Dendritic cell treated with granulocyte-macrophage colony-stimulating factor and Interleukin-4, amounts not matched to agents 40 ng/mL and 50 ng/mL, for 4 days (primary cell): ENCODE data around the gene SC5D.

Source experiments
- H3K27ac Mint-ChIP-seq: one replicate; pipeline ENCODE4 v1.8.0; 2022; ENCODE audit warnings: mild to moderate bottlenecking, mixed read lengths
- H3K27me3 Mint-ChIP-seq: one replicate; pipeline ENCODE4 v1.8.0; 2022; ENCODE audit warnings: mild to moderate bottlenecking, mixed read lengths
- H3K36me3 Mint-ChIP-seq: one replicate; pipeline ENCODE4 v1.8.0; 2022; ENCODE audit warnings: low read depth, mixed read lengths
- H3K4me1 Mint-ChIP-seq: one replicate; pipeline ENCODE4 v1.8.0; 2022; ENCODE audit warnings: low read depth, mixed read lengths
- H3K4me3 Mint-ChIP-seq: one replicate; pipeline ENCODE4 v1.8.0; 2022; ENCODE audit warnings: mild to moderate bottlenecking, moderate library complexity, mixed read lengths
- H3K9me3 Mint-ChIP-seq: one replicate; pipeline ENCODE4 v1.8.0; 2022; ENCODE audit warnings: mixed read lengths
- intact Hi-C: fragments of 100-400 bp; cut with micrococcal nuclease; formaldehyde crosslinking; loops from one replicate; pipeline ENCODE4 v1.15.0; 2022

SC5D gene, protein sequence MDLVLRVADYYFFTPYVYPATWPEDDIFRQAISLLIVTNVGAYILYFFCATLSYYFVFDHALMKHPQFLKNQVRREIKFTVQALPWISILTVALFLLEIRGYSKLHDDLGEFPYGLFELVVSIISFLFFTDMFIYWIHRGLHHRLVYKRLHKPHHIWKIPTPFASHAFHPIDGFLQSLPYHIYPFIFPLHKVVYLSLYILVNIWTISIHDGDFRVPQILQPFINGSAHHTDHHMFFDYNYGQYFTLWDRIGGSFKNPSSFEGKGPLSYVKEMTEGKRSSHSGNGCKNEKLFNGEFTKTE

DNA sequence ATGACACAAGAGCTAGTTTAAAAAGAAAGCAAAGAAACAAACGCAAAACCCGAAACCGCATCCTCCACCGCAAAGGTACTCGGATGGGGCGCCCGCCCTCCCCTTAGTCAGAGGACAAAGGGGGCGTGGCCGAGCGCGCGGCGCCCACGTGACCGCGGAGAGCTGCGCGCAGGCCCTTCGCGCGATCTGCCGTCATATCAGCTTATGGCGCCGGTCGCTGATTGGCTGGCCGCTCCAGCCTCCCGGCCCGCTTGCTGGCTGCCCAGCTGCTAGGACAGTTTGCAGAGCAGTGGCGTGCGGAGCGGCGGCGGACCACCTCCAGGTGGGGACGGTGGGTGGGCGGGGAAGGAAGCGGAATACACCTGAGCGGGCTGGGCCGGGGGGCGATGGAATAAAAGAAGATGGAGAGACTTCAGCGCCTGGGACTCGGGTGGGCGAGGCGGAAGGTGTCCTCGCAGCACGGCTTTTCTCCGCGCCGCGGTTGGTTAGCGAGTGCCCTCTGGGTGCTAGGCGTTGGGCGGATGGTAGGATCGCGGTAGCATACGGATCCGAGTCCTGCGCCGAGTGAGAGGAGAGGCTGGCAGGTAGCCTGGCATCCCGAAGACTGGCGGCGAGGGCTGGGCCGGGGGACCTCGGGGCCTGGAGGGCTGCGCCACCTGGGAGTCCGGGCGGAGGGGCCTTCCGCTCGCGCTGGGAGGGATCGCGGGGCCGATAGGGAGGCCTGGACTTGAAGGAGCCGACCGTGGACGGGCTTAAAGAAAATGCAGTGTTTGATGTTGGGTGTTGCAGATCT is at the start of gene SC5D:
TSS of gene SC5D (plus strand) at position 277 of the 793 bp plus-strand sequence. CDS start 10,605 bp downstream, outside the sequence.
- intact Hi-C loops, result no loop called here
- H3K4me3 Mint-ChIP-seq, result peak within 1 kb of the TSS; percentile 90
- no peaks in the 10 kb centered on the region for H3K9me3 Mint-ChIP-seq
- H3K27me3 Mint-ChIP-seq, result no peaks in the 10 kb centered on the region
- peaks cover 35% of the 10 kb centered on the region for H3K4me1 Mint-ChIP-seq
- peaks cover 33% of the 10 kb centered on the region for H3K36me3 Mint-ChIP-seq
- peak within 1 kb of the TSS; percentile 89 for H3K27ac Mint-ChIP-seq

DNA sequence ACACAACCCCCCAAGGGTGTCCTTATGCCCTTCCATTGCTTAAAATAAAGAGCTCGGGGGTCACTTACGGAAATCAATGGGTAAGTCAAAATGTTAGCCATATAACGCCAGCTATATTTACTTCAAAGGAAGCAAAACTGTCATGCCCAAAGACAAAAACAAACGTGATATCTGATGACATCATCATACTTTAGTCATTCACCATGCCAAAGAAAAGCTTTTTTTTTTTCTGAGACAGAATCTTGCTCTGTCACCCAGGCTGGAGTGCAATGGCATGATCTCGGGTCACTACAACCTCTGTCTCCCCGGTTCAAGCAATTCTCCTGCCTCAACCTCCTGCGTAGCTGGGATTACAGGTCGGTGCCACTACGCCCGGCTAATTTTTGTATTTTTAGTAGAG is 47.7 kb upstream of the SC5D start:
- no peak overlapping the region for H3K4me3 Mint-ChIP-seq
- no peaks in the 10 kb centered on the region for H3K4me1 Mint-ChIP-seq
- H3K9me3 Mint-ChIP-seq, result no peaks in the 10 kb centered on the region
- intact Hi-C loops, result no loop called here
- peaks cover 4% of the 10 kb centered on the region for H3K27me3 Mint-ChIP-seq
- H3K27ac Mint-ChIP-seq, result no peak overlapping the region
- H3K36me3 Mint-ChIP-seq, result no peaks in the 10 kb centered on the region

DNA sequence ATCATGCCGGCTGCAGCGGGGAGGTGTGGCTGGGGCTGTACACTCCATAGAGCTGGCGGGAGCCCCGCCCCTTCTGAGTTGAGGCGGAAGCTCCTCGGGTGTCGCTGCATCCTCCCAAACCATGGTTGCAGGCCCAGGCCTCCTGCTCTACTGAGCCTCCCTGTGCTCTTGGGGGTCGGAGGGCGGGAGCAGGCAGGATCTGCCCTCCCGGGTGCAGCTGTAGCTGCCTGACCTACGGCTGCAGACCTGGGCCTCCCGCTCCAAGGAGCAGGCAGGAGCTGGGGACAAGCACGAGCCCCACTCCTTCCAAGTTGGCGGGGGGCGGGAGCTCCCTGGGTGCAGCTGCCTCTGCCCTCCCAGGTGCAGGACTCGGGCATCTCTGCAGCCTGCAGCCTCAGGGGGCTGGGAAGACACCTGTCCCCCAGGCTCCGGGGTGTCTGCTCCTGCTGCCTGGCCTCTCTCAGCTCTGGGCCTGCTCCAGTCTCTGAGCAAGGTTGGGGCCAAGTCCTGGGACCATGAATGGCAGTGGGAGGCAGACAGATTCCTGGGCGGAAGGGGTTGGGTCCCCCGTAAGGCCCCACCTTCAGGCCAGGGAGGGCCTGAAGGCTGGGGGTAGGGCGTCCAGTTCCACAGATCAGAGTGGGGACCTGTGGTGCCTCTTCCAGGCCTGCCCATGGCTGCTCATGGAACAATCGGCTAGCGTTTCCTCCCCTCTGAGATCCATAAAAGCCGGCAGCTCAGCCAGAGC is 46.4 kb upstream of the SC5D start:
- H3K27ac Mint-ChIP-seq, result no peak overlapping the region
- no peaks in the 10 kb centered on the region for H3K36me3 Mint-ChIP-seq
- intact Hi-C loops, result no loop called here
- H3K9me3 Mint-ChIP-seq, result no peaks in the 10 kb centered on the region
- no peak overlapping the region for H3K4me3 Mint-ChIP-seq
- H3K27me3 Mint-ChIP-seq, result peaks cover 10% of the 10 kb centered on the region
- H3K4me1 Mint-ChIP-seq, result no peaks in the 10 kb centered on the region

DNA sequence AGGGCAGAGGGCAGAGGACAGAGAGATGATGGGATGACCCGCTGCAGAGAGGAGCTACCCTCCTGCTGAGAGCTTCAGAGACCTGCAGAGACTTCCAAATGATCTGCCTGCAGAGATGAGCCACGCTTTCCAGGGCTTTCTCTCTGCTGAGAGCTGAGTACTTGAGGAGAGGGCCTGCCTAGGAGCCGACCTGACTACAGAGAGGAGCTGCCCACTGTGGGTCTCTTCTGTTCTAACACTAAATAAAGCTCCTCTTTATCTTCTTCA is 45.9 kb upstream of the SC5D start:
- Mint-ChIP-seq H3K4me3 (no peak overlapping the region), H3K36me3 (no peaks in the 10 kb centered on the region), H3K27me3 (peaks cover 10% of the 10 kb centered on the region), H3K4me1 (no peaks in the 10 kb centered on the region), H3K9me3 (no peaks in the 10 kb centered on the region), H3K27ac (no peak overlapping the region)
- intact Hi-C loops, result no loop called here

DNA sequence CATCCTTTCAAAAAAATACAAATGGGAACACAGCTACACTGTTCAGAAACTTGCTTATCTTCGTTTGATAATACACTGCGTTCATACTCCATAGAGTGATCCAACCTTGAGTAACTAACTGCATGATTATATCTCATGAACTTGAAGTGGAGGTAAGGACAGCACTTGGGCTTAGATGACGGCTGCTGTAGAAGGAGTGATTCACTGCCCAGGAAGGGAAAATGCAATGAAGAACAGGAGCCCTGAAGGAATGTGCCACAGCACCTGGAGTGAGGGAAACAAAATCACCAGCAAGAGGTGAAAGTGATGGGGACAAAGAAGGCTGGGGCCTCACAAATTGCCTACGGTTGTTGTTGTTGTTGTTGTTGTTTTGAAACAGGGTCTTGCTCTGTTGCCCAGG is 44.1 kb upstream of the SC5D start:
- Mint-ChIP-seq H3K27me3 (peaks cover 6% of the 10 kb centered on the region), H3K27ac (no peak overlapping the region), H3K9me3 (peaks cover 9% of the 10 kb centered on the region), H3K4me1 (no peaks in the 10 kb centered on the region), H3K4me3 (no peak overlapping the region), H3K36me3 (no peaks in the 10 kb centered on the region)
- intact Hi-C loops, result no loop called here

DNA sequence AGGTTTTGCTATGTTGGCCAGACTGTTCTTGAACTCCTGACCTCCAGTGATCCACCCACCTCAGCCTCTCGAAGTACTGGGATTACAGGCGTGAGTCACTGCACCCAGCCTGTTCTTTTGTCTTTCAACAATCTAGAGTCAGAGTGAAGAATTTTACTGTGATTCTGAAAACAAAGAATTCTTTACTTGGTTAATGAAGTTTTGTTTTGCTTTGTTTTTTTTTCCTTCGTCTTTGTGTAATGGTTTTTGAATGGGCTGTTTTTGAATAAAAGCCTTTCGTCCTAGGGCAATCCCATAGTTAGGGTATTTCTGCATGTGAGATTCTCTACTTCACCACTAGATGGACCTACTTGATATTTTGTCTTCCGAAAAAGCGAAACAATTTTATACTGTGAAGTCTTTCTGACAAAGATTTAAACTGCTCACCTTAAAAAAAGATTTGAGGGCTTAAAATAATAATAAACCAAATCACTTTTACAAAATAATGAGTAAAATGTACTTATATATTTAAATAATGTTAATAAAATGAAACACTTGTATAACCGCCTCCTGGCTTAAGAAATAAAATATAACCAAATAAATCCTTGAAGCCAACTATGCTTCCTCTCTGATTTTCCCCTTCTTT is 43.4 kb upstream of the SC5D start:
- no peak overlapping the region for H3K4me3 Mint-ChIP-seq
- intact Hi-C loops, result loop anchor here (1.0 kb wide), 1 partner anchor 342 kb away; no protein-coding TSS in a partner anchor
- H3K27me3 Mint-ChIP-seq, result peaks cover 6% of the 10 kb centered on the region
- no peaks in the 10 kb centered on the region for H3K36me3 Mint-ChIP-seq
- no peaks in the 10 kb centered on the region for H3K4me1 Mint-ChIP-seq
- peaks cover 14% of the 10 kb centered on the region for H3K9me3 Mint-ChIP-seq
- no peak overlapping the region for H3K27ac Mint-ChIP-seq

DNA sequence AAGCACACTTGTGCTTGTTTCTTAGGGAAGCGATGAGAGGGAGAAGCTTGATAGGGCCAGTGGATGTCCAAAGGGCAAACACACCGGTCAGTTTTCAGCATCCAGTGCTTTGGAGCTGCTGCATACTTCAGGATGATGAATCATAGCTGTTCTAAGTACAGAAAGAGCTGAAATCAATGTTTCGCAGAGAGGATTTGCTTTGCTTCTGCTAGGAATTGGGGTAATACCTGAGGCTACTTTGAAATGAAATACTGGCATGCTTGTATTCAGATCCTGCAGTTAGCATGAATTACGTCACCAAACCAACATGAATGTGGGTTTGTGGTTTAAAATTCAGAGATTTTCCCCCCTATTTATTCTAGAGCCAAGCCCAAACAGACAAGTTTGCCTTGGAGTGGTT is 41.7 kb upstream of the SC5D start:
- intact Hi-C loops, result no loop called here
- peaks cover 7% of the 10 kb centered on the region for H3K27me3 Mint-ChIP-seq
- no peaks in the 10 kb centered on the region for H3K36me3 Mint-ChIP-seq
- no peaks in the 10 kb centered on the region for H3K4me1 Mint-ChIP-seq
- H3K27ac Mint-ChIP-seq, result no peak overlapping the region
- peaks cover 22% of the 10 kb centered on the region for H3K9me3 Mint-ChIP-seq
- no peak overlapping the region for H3K4me3 Mint-ChIP-seq

DNA sequence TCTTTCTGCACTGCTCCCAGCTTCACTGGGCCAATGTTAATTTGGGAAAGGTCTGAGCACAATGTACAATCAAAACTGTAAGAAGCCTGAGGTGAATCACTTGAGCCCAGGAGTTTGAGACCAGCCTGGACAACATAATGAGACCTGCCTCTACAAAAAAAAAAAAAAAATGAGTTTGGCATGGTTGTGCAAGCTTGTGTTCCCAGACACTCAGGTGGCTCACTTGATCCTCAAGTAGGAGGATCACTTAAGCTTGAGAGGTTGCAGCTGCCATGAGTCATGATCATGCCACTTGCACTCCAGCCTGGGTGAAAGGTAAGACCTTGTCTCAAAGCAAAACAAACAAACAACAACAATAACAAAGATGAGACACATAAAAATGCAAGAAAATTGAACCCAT is 38.6 kb upstream of the SC5D start:
- no peaks in the 10 kb centered on the region for H3K4me1 Mint-ChIP-seq
- H3K27me3 Mint-ChIP-seq, result peaks cover 10% of the 10 kb centered on the region
- intact Hi-C loops, result no loop called here
- no peak overlapping the region for H3K27ac Mint-ChIP-seq
- peaks cover 22% of the 10 kb centered on the region for H3K9me3 Mint-ChIP-seq
- no peaks in the 10 kb centered on the region for H3K36me3 Mint-ChIP-seq
- no peak overlapping the region for H3K4me3 Mint-ChIP-seq

DNA sequence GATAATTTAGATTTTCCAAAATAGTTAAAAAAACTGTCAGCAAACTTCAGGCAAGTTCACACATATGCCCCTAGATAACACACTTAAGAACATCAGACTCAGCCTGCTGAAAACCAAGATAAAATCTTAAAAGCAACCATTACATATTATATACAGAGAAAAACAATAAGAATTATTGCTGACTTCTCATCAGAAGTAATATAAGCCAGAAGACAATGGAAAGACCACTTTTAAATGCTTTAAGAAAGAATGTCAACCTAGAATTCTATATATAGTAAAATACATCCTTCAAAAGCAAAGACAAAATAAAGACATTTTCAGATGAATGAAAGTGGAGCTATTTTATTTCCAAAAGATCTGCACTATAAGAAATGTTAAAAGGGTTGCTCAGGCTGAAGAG is 37.8 kb upstream of the SC5D start:
- Mint-ChIP-seq H3K27ac (no peak overlapping the region), H3K9me3 (peaks cover 22% of the 10 kb centered on the region), H3K4me3 (no peak overlapping the region), H3K36me3 (no peaks in the 10 kb centered on the region), H3K4me1 (no peaks in the 10 kb centered on the region), H3K27me3 (peaks cover 10% of the 10 kb centered on the region)
- intact Hi-C loops, result no loop called here

DNA sequence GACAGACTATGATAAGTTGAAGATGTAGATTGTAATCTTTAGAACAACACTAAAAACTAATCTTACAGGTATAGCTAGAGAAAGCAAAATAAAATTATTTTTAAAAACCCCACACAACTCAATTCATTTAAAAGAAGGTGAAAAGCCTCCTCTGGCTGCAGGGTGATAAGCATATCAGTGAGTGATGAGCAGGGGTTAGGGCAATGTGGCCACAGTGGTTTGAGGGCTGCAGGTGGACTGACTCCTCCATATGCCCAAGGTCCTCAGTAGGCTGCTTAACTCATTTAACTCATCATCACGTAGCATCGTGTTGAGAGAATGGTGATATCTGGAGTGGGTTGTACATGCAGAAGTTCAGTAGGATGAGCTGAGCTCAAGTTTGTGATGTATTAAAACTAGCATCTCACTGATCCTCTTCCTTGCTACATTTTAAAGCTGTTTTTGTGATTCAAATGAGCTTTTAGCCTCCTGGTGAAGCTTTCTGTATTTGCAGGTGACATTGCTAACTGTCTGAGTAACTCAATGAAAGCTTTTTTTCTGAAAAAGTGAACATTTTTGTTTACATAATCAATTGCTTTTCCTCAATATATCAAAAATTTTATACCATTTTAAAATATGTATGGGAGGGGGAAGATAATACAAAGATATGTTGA is 37.0 kb upstream of the SC5D start:
- Mint-ChIP-seq H3K4me3 (no peak overlapping the region), H3K36me3 (no peaks in the 10 kb centered on the region), H3K27ac (no peak overlapping the region), H3K9me3 (peaks cover 22% of the 10 kb centered on the region), H3K27me3 (peaks cover 6% of the 10 kb centered on the region), H3K4me1 (no peaks in the 10 kb centered on the region)
- intact Hi-C loops, result no loop called here

DNA sequence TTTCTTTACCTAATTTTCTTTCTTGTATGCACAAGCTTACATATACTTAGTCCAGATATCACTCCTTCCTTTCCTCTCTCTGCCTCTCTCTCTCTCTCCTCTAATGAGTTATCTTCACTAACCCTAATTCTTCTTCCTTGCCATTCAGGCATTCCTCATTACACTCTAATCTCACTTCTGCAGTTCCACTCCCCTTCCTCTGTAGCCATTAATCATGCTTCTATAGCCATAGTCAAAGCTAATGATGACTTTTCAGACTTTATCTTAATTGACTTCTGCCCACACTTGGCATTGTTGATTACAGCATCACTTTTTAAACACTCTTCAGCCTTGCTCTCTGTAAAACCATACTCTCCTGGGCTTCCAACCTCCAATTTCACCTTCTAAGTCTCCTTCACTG is 35.3 kb upstream of the SC5D start:
- H3K4me1 Mint-ChIP-seq, result no peaks in the 10 kb centered on the region
- intact Hi-C loops, result no loop called here
- peaks cover 22% of the 10 kb centered on the region for H3K9me3 Mint-ChIP-seq
- H3K36me3 Mint-ChIP-seq, result no peaks in the 10 kb centered on the region
- H3K27ac Mint-ChIP-seq, result no peak overlapping the region
- H3K27me3 Mint-ChIP-seq, result peaks cover 6% of the 10 kb centered on the region
- H3K4me3 Mint-ChIP-seq, result no peak overlapping the region

DNA sequence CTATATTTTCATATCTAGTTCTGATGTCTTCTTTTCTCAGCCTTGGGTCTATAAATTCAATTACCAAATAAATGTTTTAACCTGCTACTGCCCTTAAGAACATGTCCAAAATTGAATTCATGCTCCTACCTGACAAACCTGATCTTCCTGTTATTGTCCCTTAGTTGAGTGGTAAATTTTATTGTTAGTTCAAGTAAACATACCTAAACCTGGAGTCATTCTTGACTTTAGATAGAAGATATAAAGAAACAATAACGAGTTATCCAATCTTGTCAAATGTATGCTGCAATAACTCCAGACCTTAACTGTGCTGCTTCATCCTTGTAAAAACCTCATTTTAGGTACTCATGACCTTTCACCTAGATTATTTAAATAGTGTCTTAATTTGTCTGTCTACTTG is 34.6 kb upstream of the SC5D start:
- no peak overlapping the region for H3K4me3 Mint-ChIP-seq
- H3K4me1 Mint-ChIP-seq, result no peaks in the 10 kb centered on the region
- H3K27me3 Mint-ChIP-seq, result peaks cover 7% of the 10 kb centered on the region
- H3K9me3 Mint-ChIP-seq, result peaks cover 23% of the 10 kb centered on the region
- intact Hi-C loops, result no loop called here
- no peaks in the 10 kb centered on the region for H3K36me3 Mint-ChIP-seq
- H3K27ac Mint-ChIP-seq, result no peak overlapping the region

DNA sequence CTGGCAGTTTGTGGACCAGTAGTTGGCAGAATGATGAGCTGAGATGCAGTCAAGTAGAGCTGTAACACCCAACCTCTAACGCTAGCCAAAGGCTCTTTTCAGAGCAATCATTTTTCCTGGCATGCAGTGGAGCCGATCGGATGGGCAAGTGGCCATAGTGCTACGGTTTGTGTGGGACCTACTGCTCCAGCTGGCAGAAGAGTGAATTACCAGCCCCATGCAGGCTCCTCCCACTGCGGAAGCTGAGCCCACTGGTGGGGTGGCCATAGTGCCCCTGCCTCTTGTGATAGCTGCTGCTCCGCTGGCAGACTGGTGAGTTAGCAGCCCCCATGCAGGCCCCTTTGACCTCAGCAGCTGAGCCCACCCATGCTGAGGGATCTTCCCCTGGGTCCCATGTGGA is 27.0 kb upstream of the SC5D start:
- H3K27me3 Mint-ChIP-seq, result peaks cover 26% of the 10 kb centered on the region
- H3K36me3 Mint-ChIP-seq, result no peaks in the 10 kb centered on the region
- H3K4me3 Mint-ChIP-seq, result no peak overlapping the region
- no peaks in the 10 kb centered on the region for H3K4me1 Mint-ChIP-seq
- H3K27ac Mint-ChIP-seq, result no peak overlapping the region
- intact Hi-C loops, result no loop called here
- peaks cover 12% of the 10 kb centered on the region for H3K9me3 Mint-ChIP-seq
